T-helper 1 cell treated with Interleukin-12 subunit alpha and Interleukin-12 subunit beta and Interleukin-4 antibody, amounts not matched to agents 30 μg/mL and 1 μg/mL, for 36 hours (primary cell): Measurements from ENCODE around the gene BUB1B.
A peak's percentile ranks its signal among the peaks of the same experiment; 100 is the strongest.
"Not testable (repeated sequence)": the region's sequence is repeated elsewhere in the genome, so short reads cannot be mapped to it uniquely, and the experiment has no call there.

Source experiments
- H3K27ac Mint-ChIP-seq: one replicate; pipeline ENCODE4 v1.8.0; 2021; ENCODE audit warnings: mild to moderate bottlenecking, mixed read lengths
- H3K27me3 Mint-ChIP-seq: one replicate; pipeline ENCODE4 v1.8.0; 2021; ENCODE audit warnings: low read depth, mixed read lengths
- H3K36me3 Mint-ChIP-seq: one replicate; pipeline ENCODE4 v1.8.0; 2021; ENCODE audit warnings: low read depth, mixed read lengths
- H3K4me1 Mint-ChIP-seq: one replicate; pipeline ENCODE4 v1.8.0; 2021; ENCODE audit warnings: low read depth, mixed read lengths
- H3K4me3 Mint-ChIP-seq: one replicate; pipeline ENCODE4 v1.8.0; 2021; ENCODE audit warnings: mild to moderate bottlenecking, moderate library complexity, mixed read lengths
- H3K9me3 Mint-ChIP-seq: one replicate; pipeline ENCODE4 v1.8.0; 2021; ENCODE audit warnings: mixed read lengths

BUB1B gene

DNA sequence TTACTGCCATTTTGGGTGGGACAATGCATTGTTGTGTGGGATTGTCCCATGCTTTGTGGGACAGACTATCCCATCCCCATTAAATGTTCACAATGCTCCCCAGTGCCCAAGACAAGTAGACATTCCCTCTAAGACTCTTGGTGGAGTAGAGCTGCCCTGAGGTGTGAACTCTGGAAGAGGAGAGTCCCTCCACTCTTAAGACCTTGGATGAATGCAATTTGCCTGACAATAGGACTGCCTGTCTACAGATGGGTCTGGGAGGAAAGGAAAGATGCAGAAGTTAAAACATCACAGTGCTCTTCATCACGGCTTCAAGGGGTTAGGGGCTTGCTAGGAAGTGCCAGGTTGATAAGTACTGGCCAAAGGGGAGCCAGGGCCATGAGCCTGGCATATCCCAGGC lies 6.0 kb upstream of the BUB1B start:
- not testable (repeated sequence) for H3K4me1 Mint-ChIP-seq, H3K9me3 Mint-ChIP-seq, H3K4me3 Mint-ChIP-seq, H3K27ac Mint-ChIP-seq, H3K36me3 Mint-ChIP-seq
- peaks cover 18% of the 10 kb centered on the region for H3K27me3 Mint-ChIP-seq

DNA sequence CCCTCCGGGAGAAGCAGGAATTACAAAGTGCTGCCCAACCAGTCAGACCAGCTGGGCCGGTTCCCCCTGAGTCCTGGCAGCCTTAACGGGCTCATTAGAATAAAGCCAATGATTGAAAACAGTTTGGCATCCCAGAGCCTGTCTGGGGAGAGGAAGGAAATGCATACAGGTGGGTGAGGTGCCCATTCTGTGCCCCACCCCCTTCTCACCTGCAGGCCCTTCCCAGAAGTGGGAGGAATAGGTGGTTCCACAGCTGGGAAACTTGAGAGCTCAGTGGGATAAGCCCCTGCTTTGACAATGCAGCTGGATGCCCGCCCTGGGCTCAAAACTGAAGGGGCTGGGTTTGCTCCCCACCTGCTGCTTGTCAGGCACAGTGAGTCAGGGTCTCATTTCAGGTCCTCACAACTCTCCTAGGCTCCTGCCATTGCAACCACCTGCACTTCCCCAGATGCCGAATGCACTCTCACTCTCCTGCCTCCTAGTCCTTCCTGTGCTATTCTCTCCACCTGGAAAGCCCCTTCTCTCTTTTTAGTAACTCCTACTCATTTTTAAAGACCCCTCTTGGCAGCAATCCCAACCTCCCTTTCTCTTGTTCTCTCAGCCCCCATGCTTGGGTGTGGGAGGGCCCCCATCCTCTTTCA lies 5.5 kb upstream of the BUB1B start:
- H3K27me3 Mint-ChIP-seq: peaks cover 13% of the 10 kb centered on the region
- H3K36me3 Mint-ChIP-seq: no peaks in the 10 kb centered on the region
- H3K4me3 Mint-ChIP-seq: no peak overlapping the region
- H3K9me3 Mint-ChIP-seq: no peaks in the 10 kb centered on the region
- H3K27ac Mint-ChIP-seq: no peak overlapping the region
- peaks cover 2% of the 10 kb centered on the region for H3K4me1 Mint-ChIP-seq

DNA sequence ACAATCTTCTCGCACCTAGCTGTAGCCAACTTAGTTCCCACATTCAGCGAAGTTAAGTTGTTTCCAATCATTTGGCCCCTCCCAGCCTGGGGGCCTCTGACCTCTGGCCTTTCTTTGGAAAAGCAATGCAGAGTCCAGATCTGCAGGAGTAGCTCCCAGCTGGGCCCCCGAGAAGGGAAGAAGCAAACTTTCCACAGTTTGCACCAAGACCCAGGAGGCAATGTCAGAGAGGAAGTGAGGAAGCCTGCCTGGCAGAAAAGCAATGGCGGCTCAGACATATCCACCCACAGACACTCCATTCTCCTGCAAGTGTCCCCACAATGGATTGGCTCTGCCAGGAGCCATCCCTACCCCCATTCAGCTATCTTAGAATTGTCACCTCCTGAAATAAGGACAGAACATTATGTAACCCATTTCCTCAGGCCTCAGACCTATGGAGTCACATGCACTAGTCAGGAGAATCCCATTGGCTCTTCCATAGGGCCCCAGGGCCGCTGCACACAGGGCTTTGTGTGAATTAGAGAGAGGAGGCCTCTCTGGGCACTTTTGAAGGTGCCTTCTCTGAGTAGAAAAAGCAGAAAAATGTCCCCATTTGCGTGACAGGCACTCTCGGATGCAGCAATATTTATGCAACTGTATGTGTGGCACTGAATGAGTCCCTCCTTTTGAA lies 3.0 kb upstream of the BUB1B start:
- peaks cover 4% of the 10 kb centered on the region for H3K27me3 Mint-ChIP-seq
- H3K27ac Mint-ChIP-seq: no peak overlapping the region
- H3K4me1 Mint-ChIP-seq: peaks cover 3% of the 10 kb centered on the region
- no peaks in the 10 kb centered on the region for H3K36me3 Mint-ChIP-seq
- H3K9me3 Mint-ChIP-seq: no peaks in the 10 kb centered on the region
- no peak overlapping the region for H3K4me3 Mint-ChIP-seq

DNA sequence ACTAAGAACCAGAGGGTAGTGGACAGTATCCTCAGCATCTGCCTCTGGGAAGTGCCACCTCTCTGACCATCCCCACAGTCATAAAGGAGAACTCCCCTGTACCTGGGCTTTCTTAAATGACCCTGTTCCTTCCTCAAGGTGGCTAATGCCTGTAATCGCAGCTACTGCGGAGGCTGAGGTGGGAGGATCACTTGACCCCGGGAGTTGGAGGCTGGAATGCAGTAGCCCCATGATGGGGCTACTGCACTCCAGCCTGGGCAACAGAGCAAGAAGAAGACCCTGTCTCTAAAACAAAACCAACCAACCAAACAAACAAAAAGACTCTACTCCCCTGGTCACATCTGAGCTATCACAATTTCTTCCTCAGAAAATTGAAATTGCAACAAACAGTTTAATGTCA lies 848 bp upstream of the BUB1B start:
- Mint-ChIP-seq H3K27ac (no peak overlapping the region), H3K4me3 (no peak overlapping the region), H3K27me3 (peaks cover 4% of the 10 kb centered on the region), H3K4me1 (peaks cover 12% of the 10 kb centered on the region), H3K36me3 (no peaks in the 10 kb centered on the region), H3K9me3 (no peaks in the 10 kb centered on the region)

DNA sequence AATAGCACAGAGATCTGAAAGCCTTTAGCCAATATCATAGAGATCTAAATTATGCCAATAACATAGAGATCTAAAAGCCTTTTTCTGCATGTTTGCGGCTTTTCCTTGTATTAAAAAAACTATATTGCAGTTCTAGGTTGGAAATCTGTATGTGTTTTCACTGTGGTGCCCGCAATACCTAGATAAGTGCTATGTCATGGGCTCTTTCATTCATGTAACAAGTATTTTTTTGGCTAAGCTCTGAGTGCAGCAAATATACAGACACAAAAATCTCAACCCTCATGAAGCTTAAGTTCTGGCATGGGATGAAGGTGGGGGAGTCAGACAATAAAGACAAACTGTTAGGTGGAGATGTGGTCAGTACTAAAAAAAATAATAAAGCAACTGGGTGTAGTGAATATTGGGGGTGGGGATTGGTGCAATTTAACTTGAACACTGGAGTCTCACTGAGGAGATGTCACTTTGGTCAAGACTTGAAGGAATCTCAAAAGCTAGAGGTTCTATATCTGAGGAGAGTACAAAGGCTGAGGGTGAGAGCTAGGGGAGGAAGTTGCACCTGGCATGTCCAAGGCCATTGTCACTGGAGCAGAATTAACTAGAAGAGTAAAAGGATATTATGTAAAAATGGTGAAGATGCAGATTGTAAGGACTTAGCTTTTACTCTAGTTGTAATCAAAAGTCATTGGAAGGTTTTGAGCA lies 973 bp downstream of the BUB1B start:
- H3K27ac Mint-ChIP-seq: no peak overlapping the region
- H3K27me3 Mint-ChIP-seq: no peaks in the 10 kb centered on the region
- no peaks in the 10 kb centered on the region for H3K9me3 Mint-ChIP-seq
- H3K4me1 Mint-ChIP-seq: peaks cover 15% of the 10 kb centered on the region
- no peak overlapping the region for H3K4me3 Mint-ChIP-seq
- H3K36me3 Mint-ChIP-seq: peaks cover 5% of the 10 kb centered on the region

DNA sequence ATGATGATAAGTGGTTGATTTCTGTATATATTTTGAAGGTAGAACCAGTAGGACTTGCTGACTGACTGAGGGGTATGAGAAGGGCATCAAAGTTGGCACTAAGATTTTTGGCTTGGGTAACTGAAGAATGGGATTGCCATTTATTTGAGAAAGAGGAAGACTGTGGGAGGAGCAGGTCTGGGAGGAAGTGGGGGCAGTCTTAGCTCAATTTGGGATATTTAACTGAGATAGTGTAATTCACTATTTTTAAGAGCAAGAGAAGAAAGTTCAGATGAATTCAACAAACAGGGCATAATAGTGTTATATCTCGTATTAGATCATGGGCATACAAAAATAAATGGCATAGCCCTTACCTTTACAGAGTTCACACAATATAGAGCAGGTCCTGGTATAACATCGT lies 1.7 kb downstream of the BUB1B start:
- H3K27me3 Mint-ChIP-seq: no peaks in the 10 kb centered on the region

DNA sequence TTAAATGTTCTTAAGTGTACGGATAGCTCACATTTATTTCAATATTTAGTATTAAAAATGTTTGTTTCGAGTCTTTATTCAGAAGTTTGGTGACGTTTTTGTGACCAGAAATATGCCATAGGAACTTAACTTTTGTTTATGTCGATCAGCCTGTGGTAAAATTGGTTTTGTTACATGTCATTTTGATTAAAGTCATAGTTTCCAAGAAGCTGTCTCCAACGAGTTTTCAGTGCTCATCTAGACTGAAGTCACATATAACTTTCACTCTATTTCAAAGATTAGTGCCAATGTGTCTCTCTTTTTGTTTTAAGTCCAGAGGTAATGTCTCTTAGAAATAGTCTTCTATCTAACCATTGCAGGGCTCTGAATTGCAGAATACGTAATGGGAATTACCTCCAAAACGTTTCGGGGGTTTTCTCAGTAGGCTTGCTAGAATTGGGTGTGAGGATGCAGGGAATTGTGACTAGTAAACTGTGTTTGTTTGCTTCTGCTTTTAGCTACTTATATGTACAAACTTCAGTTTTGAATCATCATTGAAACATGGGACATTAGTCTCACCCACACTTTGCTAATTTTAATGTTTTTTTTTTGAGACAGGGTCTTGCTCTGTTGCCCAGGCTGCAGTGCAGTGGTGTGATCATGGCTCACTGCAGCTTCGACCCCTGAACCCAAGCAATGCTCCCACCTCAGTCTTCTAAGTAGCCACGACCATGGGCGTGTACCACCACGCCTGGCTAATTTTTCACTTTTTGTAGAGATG lies 3.0 kb downstream of the BUB1B start:
- H3K4me1 Mint-ChIP-seq: peaks cover 17% of the 10 kb centered on the region
- peak overlapping the region; percentile 66 for H3K4me3 Mint-ChIP-seq
- H3K27me3 Mint-ChIP-seq: no peaks in the 10 kb centered on the region
- no peaks in the 10 kb centered on the region for H3K9me3 Mint-ChIP-seq
- H3K36me3 Mint-ChIP-seq: peaks cover 12% of the 10 kb centered on the region
- H3K27ac Mint-ChIP-seq: peak overlapping the region; percentile 67

More for the DNA sequence above, 1.7 kb downstream of the BUB1B start:
- Mint-ChIP-seq H3K4me3 (no peak overlapping the region), H3K4me1 (peaks cover 15% of the 10 kb centered on the region), H3K9me3 (no peaks in the 10 kb centered on the region), H3K27ac (no peak overlapping the region), H3K36me3 (peaks cover 6% of the 10 kb centered on the region)

DNA sequence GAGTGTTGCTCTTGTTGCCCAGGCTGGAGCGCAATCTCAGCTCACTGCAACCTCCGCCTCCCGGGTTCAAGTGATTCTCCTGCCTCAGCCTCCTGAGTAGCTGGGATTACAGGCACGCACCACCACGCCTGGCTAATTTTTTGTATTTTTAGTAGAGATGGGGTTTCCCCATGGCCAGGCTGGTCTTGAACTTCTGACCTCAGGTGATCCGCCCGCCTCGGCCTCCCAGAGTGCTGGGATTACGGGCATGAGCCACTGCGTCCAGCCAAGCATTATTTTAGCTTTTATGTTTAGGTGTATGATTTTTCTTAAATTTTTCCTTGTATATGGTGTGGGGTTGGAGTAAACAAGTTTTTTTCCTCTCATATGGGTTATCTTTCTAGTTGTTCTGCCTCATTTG lies 6.5 kb downstream of the BUB1B start:
- H3K9me3 Mint-ChIP-seq, H3K4me3 Mint-ChIP-seq, H3K27me3 Mint-ChIP-seq: not testable (repeated sequence)
- peaks cover 25% of the 10 kb centered on the region for H3K36me3 Mint-ChIP-seq
- peak overlapping the region; percentile 63 for H3K27ac Mint-ChIP-seq
- H3K4me1 Mint-ChIP-seq: peaks cover 17% of the 10 kb centered on the region

DNA sequence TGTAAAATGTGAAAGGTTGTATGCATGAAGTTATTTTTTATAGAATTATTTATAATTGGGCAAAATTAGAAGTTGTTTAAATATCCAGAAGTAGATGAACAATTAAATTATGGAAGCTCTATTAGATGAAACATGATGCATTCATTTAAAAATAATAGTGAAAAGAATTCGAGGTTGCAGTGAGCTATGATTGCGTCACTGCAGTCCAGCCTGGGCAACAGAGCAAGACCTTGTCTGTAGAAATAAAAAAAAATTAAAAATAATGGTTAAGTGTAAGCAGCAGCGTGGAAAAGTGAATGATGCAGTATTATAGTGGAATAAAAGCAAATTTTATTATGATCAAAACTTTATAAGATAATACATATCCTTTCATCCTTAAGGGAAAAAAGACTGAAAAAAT lies 14.3 kb downstream of the BUB1B start:
- no peak overlapping the region for H3K4me3 Mint-ChIP-seq
- no peaks in the 10 kb centered on the region for H3K9me3 Mint-ChIP-seq
- H3K27ac Mint-ChIP-seq: no peak overlapping the region
- H3K27me3 Mint-ChIP-seq: no peaks in the 10 kb centered on the region
- peaks cover 39% of the 10 kb centered on the region for H3K36me3 Mint-ChIP-seq
- H3K4me1 Mint-ChIP-seq: peaks cover 16% of the 10 kb centered on the region

DNA sequence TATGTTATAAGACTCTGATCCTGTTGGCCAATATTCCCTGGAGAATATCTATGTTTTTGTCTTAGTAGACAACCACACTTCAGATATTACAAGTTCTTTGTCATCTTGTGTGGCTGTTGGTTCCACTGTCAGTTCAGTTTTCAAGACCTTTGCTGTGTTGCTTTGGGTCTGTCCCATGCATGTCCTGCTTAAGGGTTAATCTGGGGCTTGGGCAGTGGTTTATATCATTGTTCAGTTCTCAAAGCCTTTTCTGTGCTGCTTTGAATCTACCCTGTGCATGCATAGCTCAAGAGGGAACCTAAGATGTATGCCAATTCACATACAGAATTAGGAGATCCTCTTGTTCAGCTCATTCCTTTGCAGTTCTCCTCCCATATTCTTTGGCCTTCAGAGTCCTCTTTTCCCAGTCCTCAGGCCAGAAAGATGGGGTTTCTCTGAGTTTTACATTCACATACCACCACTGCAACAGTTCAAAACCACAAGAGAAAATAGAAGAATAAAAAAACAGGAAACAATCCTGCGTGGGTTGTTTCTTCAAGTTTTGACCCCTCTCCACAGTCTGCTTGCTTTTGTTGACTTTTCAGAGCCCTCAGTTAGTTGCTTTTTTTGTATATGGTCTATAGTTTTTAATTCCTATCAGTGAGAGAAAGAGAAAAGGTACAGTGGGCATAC lies 21.6 kb downstream of the BUB1B start:
- Mint-ChIP-seq H3K4me1 (peaks cover 36% of the 10 kb centered on the region), H3K36me3 (peaks cover 41% of the 10 kb centered on the region), H3K9me3 (no peaks in the 10 kb centered on the region), H3K27ac (peak overlapping the region; percentile 87), H3K4me3 (peak overlapping the region; percentile 49), H3K27me3 (no peaks in the 10 kb centered on the region)

DNA sequence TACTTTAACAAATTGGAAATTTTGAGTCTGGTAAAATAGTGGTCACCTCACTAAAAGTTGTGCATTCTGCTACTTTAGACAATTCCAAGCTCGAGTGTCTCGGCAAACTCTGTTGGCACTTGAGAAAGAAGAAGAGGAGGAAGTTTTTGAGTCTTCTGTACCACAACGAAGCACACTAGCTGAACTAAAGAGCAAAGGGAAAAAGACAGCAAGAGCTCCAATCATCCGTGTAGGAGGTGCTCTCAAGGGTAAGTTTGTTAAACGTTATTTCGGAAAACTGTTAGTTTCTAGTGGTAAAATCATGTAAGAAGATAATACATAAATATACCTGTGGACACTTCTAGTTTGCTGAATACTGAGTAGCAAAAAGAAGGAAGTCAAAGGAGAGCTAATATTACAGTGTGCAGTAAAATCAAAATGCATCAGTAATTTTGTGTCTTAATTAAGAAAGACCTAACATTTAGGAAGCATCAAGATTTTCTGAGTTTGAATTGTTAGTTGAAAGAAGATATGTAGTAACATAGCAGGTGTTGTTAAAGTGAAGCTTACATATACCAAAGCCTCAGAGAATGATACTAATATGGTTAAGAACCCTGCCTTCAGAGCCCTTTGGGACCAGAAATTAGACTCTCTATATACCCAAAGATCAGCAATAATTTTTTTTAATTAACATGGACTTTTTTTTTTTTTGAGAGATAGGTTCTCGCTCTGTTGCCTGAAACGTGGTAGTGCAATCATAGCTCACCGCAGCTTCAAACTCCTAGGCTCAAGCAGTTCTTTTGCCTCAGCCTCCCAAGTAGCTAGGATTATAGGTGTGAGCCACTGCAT lies 23.0 kb downstream of the BUB1B start:
- Mint-ChIP-seq H3K27ac (peak overlapping the region; percentile 87), H3K9me3 (no peaks in the 10 kb centered on the region), H3K4me3 (peak overlapping the region; percentile 8)

DNA sequence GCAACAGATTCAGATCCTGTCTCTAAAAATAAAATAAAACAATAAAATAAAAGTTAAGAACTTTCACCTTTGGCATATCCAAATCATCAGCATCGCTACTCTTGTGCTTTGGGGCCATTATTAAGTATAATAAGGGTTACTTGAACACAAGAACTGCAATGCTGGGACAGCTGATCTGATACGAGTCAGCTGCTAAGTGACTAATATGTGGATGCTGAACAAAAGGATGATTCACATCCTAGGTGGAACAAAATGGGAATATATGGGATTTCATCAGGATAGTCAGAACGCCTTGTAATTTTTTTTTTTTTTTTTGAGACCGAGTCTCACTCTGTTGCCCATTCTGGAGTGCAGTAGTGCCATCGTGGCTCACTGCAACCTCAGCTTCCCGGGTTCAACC lies 29.7 kb downstream of the BUB1B start:
- peaks cover 35% of the 10 kb centered on the region for H3K36me3 Mint-ChIP-seq
- H3K4me3 Mint-ChIP-seq: no peak overlapping the region
- H3K27me3 Mint-ChIP-seq: no peaks in the 10 kb centered on the region
- H3K4me1 Mint-ChIP-seq: peaks cover 10% of the 10 kb centered on the region
- H3K27ac Mint-ChIP-seq: no peak overlapping the region
- no peaks in the 10 kb centered on the region for H3K9me3 Mint-ChIP-seq

More for the DNA sequence above, 23.0 kb downstream of the BUB1B start:
- peaks cover 29% of the 10 kb centered on the region for H3K4me1 Mint-ChIP-seq
- no peaks in the 10 kb centered on the region for H3K27me3 Mint-ChIP-seq
- H3K36me3 Mint-ChIP-seq: peaks cover 37% of the 10 kb centered on the region

DNA sequence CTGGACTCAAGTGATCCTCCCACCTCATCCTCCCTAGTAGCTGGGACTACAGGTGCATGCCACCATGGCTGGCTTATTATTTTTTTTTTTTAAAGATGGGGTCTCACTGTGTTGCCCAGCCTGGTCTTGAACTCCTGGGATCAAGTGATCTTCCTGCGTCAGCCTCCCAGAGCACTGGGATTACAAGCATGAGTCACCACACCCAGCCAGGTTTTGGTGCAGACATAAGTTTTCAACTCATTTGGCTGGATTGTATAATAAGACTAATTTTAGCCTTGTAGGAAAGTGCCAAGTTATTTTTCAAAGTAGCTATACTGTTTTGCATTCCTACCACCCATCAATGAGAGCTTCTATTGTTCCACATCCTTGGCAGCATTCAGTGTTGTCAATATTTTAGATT lies 32.1 kb downstream of the BUB1B start:
- Mint-ChIP-seq H3K27ac (no peak overlapping the region), H3K4me3 (no peak overlapping the region), H3K4me1 (peaks cover 32% of the 10 kb centered on the region), H3K9me3 (no peaks in the 10 kb centered on the region), H3K36me3 (peaks cover 49% of the 10 kb centered on the region), H3K27me3 (no peaks in the 10 kb centered on the region)
